GM13977 (cell line): Measurements from ENCODE around the gene MRTFB.

Experiments
- DNase-seq: peaks from one replicate; pipeline ENCODE4 v3.0.0; 2012; ENCODE audit warnings: low spot score
- in situ Hi-C: fragments of 300-500 bp; cut with MboI; formaldehyde crosslinking; loops from one replicate; pipeline ENCODE4 v1.12.0; 2022; ENCODE audit warnings: low sequenced_read_pairs, low pct_unique_long_range_greater_than_20kb, mixed read lengths, inconsistent platforms; ENCODE audit not compliant: unreplicated experiment
- TF ChIP-seq, protein P1 (sequence below): IDR thresholded peaks from 2 replicates; pipeline ENCODE4 v1.5.1; 2012; ENCODE audit warnings: mild to moderate bottlenecking, control low read depth; ENCODE audit not compliant: insufficient read depth; ENCODE audit errors: extremely low read depth, missing control alignments

The MRTFB gene

DNA sequence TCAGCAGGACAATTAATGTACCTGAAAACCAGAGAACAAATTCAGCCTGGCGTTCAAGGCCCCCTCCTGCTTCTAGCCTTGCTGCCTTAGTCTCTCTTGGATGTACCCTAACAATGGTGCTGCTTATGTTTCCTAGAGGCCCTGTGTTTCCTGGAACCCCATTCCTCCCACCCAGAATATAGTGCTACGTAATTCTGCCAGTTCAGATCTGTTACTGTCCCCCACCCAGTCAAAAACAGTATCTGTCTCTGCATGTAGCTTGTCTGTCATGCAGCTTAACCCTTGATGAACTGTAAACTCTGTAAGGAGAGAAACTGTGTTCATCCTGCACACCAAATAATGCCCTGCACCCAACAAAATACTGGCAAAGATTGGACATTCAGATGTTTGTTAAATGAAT lies 6.8 kb downstream of the MRTFB start:
- in situ Hi-C loops: no loop called here
- no peak for DNase-seq
- TF ChIP-seq, protein P1, sequence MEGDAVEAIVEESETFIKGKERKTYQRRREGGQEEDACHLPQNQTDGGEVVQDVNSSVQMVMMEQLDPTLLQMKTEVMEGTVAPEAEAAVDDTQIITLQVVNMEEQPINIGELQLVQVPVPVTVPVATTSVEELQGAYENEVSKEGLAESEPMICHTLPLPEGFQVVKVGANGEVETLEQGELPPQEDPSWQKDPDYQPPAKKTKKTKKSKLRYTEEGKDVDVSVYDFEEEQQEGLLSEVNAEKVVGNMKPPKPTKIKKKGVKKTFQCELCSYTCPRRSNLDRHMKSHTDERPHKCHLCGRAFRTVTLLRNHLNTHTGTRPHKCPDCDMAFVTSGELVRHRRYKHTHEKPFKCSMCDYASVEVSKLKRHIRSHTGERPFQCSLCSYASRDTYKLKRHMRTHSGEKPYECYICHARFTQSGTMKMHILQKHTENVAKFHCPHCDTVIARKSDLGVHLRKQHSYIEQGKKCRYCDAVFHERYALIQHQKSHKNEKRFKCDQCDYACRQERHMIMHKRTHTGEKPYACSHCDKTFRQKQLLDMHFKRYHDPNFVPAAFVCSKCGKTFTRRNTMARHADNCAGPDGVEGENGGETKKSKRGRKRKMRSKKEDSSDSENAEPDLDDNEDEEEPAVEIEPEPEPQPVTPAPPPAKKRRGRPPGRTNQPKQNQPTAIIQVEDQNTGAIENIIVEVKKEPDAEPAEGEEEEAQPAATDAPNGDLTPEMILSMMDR: no peak

DNA sequence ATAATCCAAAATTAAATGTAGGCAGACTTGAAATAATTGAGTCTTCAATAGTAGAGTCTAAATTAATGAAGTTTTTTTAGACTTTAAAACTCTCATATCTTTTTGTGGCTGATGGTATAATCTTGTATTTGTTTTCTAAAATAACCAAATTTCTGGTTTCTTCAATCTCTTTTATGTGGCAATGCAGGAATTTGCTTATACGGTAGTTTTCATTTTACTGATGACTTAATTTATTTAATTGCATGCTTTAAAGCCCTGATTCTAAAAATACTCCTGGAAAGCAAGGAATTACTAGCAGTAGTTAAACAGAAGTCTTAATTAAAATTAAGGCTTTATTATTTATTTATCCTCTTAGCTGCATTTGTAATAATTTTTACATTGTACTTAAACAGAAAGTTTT lies 15.4 kb downstream of the MRTFB start:
- in situ Hi-C loops: no loop called here
- no peak for DNase-seq
- TF ChIP-seq, protein P1: no peak

DNA sequence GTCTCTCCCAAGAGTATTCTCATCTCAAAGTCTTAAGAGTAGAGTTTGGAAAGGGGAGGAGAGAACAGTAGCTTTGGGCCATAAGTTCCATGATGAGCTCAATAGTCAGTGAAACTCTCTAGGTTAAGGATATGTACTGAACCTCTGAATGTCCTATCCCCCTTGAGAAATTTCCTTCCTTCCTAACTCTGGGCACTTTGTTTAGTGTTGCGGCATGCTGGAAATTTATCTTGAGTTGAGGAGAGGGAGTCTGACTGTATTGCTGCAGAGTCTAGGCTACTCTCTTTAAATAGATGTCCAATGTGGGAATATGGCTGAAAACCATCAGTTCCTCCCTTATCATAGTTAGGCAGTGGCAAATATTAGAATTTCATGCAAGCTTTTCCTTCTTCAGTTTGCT lies 16.1 kb downstream of the MRTFB start:
- in situ Hi-C loops: no loop called here
- no peak for DNase-seq
- TF ChIP-seq, protein P1: no peak

DNA sequence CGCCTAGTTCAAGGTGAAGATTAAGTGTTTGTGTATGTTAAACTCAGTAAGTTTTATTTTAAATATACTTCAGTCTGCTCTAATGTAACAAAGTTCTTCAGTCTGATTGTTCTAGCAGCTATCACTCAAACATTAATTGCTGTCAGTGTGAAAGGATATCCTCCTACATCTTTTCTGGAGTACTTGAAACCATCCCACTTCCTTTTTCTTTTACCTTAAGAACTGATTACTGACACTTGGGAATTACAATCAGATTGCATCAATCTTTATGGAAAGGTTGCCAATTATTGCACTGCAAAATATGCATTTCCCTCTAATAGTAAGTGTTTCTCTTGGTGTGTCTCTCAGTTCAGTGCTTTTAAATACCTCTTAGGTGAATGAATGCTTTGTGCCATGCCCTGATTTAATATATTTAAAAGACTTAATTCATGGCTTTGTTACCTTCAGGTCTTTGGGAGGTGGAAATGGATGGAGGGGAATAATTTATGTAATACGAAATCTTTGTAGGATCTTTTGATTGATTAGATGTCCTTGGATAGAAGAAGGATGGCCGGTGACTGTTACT lies 16.6 kb downstream of the MRTFB start:
- in situ Hi-C loops: no loop called here
- DNase-seq: no peak
- TF ChIP-seq, protein P1: no peak

DNA sequence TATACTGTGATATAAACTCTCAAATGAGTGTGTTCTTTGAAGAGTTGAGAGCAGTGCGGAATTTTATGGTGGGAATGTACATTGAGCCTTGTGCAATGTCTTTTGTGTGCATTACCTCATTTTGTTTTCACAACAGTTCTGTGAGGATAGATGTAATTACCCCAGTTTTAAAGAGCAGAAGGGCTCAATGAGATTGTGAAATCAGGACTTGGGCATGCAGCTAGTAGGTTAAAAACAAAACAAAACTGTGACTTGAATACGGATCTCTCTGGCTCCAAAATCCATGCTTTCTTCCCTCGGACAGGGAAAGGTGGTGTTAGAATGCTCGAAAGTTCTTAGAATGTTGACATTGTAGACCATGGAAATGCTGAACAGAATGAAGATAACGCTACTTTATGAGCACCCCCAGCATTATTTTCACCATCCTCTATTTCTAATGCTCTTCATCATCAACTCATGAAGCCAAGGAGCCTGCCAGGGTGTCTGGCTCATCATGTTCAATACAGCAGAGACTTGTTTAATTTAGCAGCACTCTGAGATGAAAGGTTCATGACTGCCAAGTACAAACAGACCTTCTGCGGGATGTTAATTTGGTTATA lies 17.1 kb downstream of the MRTFB start:
- in situ Hi-C loops: no loop called here
- TF ChIP-seq, protein P1: no peak
- DNase-seq: no peak

DNA sequence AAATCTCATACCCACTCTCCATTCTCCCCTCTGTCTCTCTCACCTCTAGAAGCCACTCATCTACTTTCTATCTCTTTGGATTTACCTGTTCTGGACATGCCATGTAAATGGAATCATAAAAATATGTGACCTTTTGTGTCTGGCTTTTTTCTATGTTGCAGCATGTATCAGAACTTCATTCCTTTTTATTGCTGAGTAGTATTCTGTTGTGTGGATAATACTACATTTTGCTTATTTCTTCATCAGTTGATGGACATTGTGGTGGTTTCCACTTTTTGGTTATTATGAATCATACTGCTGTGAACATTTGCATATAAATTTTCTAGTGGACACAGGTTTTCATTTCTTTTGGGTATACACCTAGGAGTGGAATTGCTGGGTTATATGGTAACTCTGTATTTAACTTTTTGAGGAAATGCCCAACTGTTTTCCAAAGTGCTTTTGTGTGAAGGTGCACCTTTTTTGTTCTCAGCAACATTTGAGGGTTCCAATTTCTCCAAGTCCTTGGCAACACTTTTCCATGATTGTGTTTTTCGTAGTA lies 18.2 kb downstream of the MRTFB start:
- in situ Hi-C loops: no loop called here
- DNase-seq: no peak
- TF ChIP-seq, protein P1: no peak
